ENCODE data around the gene TAS2R42.

- TF ChIP-seq EZH2phosphoT487 (IDR thresholded peaks at IDR 0.05; ENCODE audit: borderline replicate concordance, low read length) (no peak), CTCF (IDR thresholded peaks at IDR 0.05; ENCODE audit: low read depth, low read length, poor library complexity, severe bottlenecking) (peak; percentile 72)
Observed at GRCh38 chr12:11228296-11228879, 41.7 kb upstream of the TAS2R42 start.
